Left ventricle myocardium inferior (tissue), 1 donor: ENCODE measurements around the gene SPTBN5. TPM values are rescaled to one million over a fixed set of nuclear protein-coding genes. Genes with fewer than 3 reads are reported as not detected.

ENCODE experiments used
- DNase-seq: peaks from one replicate; pipeline ENCODE4 v3.0.0-alpha.2; 2020
- H3K27ac ChIP-seq: fragments of 200-600 bp; replicated peaks from 2 replicates; pipeline ENCODE4 v1.8.0; 2021
- H3K27me3 ChIP-seq: fragments of 200-600 bp; 2 replicates; pipeline ENCODE4 v1.8.0; 2021; ENCODE audit warnings: low read depth
- H3K36me3 ChIP-seq: fragments of 200-600 bp; 2 replicates; pipeline ENCODE4 v1.8.0; 2021
- H3K4me1 ChIP-seq: fragments of 200-600 bp; 2 replicates; pipeline ENCODE4 v1.8.0; 2021
- H3K4me3 ChIP-seq: fragments of 200-600 bp; 2 replicates; pipeline ENCODE4 v1.8.0; 2021; ENCODE audit warnings: mild to moderate bottlenecking, moderate library complexity
- H3K9me3 ChIP-seq: fragments of 200-600 bp; replicated peaks from 2 replicates; pipeline ENCODE4 v1.8.0; 2021
- intact Hi-C: fragments of 100-400 bp; cut with micrococcal nuclease; formaldehyde crosslinking; loops from one replicate; pipeline ENCODE4 v1.11.0; 2022
- long read RNA-seq: library from polyadenylated mRNA; unstranded; transcript quantifications from one replicate; pipeline ENCODE4 v2.0.0, GENCODE V29; 2021
- total RNA-seq: library from RNA; stranded (reverse); fragmentation: NEBNext Ultra II Directional; extraction: Animal tissue kit (Norgen Biotek cat#: 25700); gene quantifications from one replicate; pipeline ENCODE4 v1.2.1, GENCODE V29; 2021
- TF ChIP-seq, protein P1 (sequence below): fragments of 200-600 bp; IDR thresholded peaks from 2 replicates; pipeline ENCODE4 v1.8.0; 2021; ENCODE audit warnings: antibody characterized with exemption, mild to moderate bottlenecking, borderline replicate concordance
- donor health status: DM: no; HTN: yes; CAD: no; lungs with severe emphysema.

The SPTBN5 gene
- total RNA-seq, result 2.7 TPM
- long read RNA-seq, partial matches to known transcripts, result 3 of 7 reads
- long read RNA-seq, other reads (novel, unspliced or antisense), result 4 of 7 reads

- H3K4me3 ChIP-seq, result peak within 1 kb of the TSS; percentile 64
- DNase-seq, result no peak
- no peaks in the 10 kb centered on the region for H3K9me3 ChIP-seq
- no peaks in the 10 kb centered on the region for H3K27me3 ChIP-seq
- H3K36me3 ChIP-seq, result peaks cover 16% of the 10 kb centered on the region
- peaks cover 43% of the 10 kb centered on the region for H3K4me1 ChIP-seq
- TF ChIP-seq, protein P1, sequence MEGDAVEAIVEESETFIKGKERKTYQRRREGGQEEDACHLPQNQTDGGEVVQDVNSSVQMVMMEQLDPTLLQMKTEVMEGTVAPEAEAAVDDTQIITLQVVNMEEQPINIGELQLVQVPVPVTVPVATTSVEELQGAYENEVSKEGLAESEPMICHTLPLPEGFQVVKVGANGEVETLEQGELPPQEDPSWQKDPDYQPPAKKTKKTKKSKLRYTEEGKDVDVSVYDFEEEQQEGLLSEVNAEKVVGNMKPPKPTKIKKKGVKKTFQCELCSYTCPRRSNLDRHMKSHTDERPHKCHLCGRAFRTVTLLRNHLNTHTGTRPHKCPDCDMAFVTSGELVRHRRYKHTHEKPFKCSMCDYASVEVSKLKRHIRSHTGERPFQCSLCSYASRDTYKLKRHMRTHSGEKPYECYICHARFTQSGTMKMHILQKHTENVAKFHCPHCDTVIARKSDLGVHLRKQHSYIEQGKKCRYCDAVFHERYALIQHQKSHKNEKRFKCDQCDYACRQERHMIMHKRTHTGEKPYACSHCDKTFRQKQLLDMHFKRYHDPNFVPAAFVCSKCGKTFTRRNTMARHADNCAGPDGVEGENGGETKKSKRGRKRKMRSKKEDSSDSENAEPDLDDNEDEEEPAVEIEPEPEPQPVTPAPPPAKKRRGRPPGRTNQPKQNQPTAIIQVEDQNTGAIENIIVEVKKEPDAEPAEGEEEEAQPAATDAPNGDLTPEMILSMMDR, result no peak
- intact Hi-C loops, result no loop called here
- H3K27ac ChIP-seq, result peak within 1 kb of the TSS; percentile 91
These were observed at the start of gene SPTBN5 for GRCh38 chr15:41893422-41894250. SPTBN5 (minus strand) TSS chr15:41894053; CDS start chr15:41893497, 556 bp downstream.

- no peak for DNase-seq
- Histone ChIP-seq H3K27me3 (no peaks in the 10 kb centered on the region), H3K27ac (peak overlapping the region; percentile 89), H3K36me3 (peaks cover 28% of the 10 kb centered on the region), H3K9me3 (no peaks in the 10 kb centered on the region), H3K4me1 (peaks cover 99% of the 10 kb centered on the region), H3K4me3 (no peak overlapping the region)
- TF ChIP-seq, protein P1, result no peak
- intact Hi-C loops, result no loop called here
These were observed 49.0 kb upstream of the SPTBN5 start for GRCh38 chr15:41942886-41943285.

GRCh38 chr15:41941644-41942415, 48.0 kb upstream of the SPTBN5 start:
- H3K9me3 ChIP-seq, result no peaks in the 10 kb centered on the region
- H3K27ac ChIP-seq, result peak overlapping the region; percentile 89
- H3K4me1 ChIP-seq, result peaks cover 99% of the 10 kb centered on the region
- intact Hi-C loops, result no loop called here
- H3K27me3 ChIP-seq, result no peaks in the 10 kb centered on the region
- no peak overlapping the region for H3K4me3 ChIP-seq
- TF ChIP-seq, protein P1, result no peak
- DNase-seq, result no peak
- H3K36me3 ChIP-seq, result peaks cover 28% of the 10 kb centered on the region

- no peaks in the 10 kb centered on the region for H3K9me3 ChIP-seq
- H3K27me3 ChIP-seq, result no peaks in the 10 kb centered on the region
- intact Hi-C loops, result no loop called here
- peaks cover 99% of the 10 kb centered on the region for H3K4me1 ChIP-seq
- no peak for DNase-seq
- H3K36me3 ChIP-seq, result peaks cover 28% of the 10 kb centered on the region
- TF ChIP-seq, protein P1, result no peak
- peak overlapping the region; percentile 89 for H3K27ac ChIP-seq
- no peak overlapping the region for H3K4me3 ChIP-seq
These were observed 46.6 kb upstream of the SPTBN5 start for GRCh38 chr15:41940441-41940857.

GRCh38 chr15:41939986-41940385, 46.1 kb upstream of the SPTBN5 start:
- H3K27me3 ChIP-seq, result no peaks in the 10 kb centered on the region
- no peak for DNase-seq
- H3K27ac ChIP-seq, result peak overlapping the region; percentile 89
- intact Hi-C loops, result no loop called here
- TF ChIP-seq, protein P1, result no peak
- no peak overlapping the region for H3K4me3 ChIP-seq
- H3K9me3 ChIP-seq, result no peaks in the 10 kb centered on the region
- peaks cover 99% of the 10 kb centered on the region for H3K4me1 ChIP-seq
- peaks cover 28% of the 10 kb centered on the region for H3K36me3 ChIP-seq
